Measurements from ENCODE around the gene LFNG. TPM values are rescaled to one million over a fixed set of nuclear protein-coding genes. Genes with fewer than 3 reads are reported as not detected.

Gene LFNG
- total RNA-seq, 1 experiment from 2014 or later: 2.4 TPM

GRCh38 chr7:2540133-2540532, 20.6 kb downstream of the LFNG start:
- Mint-ChIP-seq H3K27me3 (ENCODE audit: insufficient read depth, unreplicated experiment) (no peaks in the 10 kb centered on the region), H3K27ac (ENCODE audit: low read depth, unreplicated experiment) (no peak overlapping the region), H3K4me3 (ENCODE audit: unreplicated experiment) (no peak overlapping the region), H3K9me3 (ENCODE audit: unreplicated experiment) (no peaks in the 10 kb centered on the region), H3K36me3 (ENCODE audit: insufficient read depth, unreplicated experiment) (peaks cover 55% of the 10 kb centered on the region), H3K4me1 (ENCODE audit: insufficient read depth, unreplicated experiment) (no peaks in the 10 kb centered on the region)
- no peak for TF ChIP-seq CTCF (IDR thresholded peaks at IDR 0.05; ENCODE audit: unreplicated experiment)
- intact Hi-C loops (cut with micrococcal nuclease): no loop called here
- CTCF ChIA-PET: no interaction called here
- BruUV-seq (replicated peaks): no TSS peak
- POLR2A ChIA-PET: interaction anchor here (0.7 to 1.2 kb wide), 4 partner anchors 12 to 1066 kb away, joined by 3 to 5 read pairs (median 3); no protein-coding TSS in a partner anchor
- DNase-seq (ENCODE audit: unreplicated experiment): no peak

GRCh38 chr7:2540641-2541051, 21.1 kb downstream of the LFNG start:
- no peaks in the 10 kb centered on the region for H3K27me3 Mint-ChIP-seq (ENCODE audit: insufficient read depth, unreplicated experiment)
- no peak for DNase-seq (ENCODE audit: unreplicated experiment)
- no peak for TF ChIP-seq CTCF (IDR thresholded peaks at IDR 0.05; ENCODE audit: unreplicated experiment)
- peaks cover 56% of the 10 kb centered on the region for H3K36me3 Mint-ChIP-seq (ENCODE audit: insufficient read depth, unreplicated experiment)
- BruUV-seq (replicated peaks): no TSS peak
- ChIA-PET CTCF (interaction anchor here (0.6 kb wide), 1 partner anchor 78 kb away, joined by 3 read pairs; no protein-coding TSS in a partner anchor), POLR2A (interaction anchor here (1.1 kb wide), 1 partner anchor 17 kb away, joined by 3 read pairs; no protein-coding TSS in a partner anchor)
- H3K9me3 Mint-ChIP-seq (ENCODE audit: unreplicated experiment): no peaks in the 10 kb centered on the region
- no peaks in the 10 kb centered on the region for H3K4me1 Mint-ChIP-seq (ENCODE audit: insufficient read depth, unreplicated experiment)
- intact Hi-C loops (cut with micrococcal nuclease): no loop called here
- no peak overlapping the region for H3K4me3 Mint-ChIP-seq (ENCODE audit: unreplicated experiment)
- H3K27ac Mint-ChIP-seq (ENCODE audit: low read depth, unreplicated experiment): no peak overlapping the region

GRCh38 chr7:2541291-2542010, 21.9 kb downstream of the LFNG start:
- H3K4me3 Mint-ChIP-seq (ENCODE audit: unreplicated experiment): no peak overlapping the region
- H3K9me3 Mint-ChIP-seq (ENCODE audit: unreplicated experiment): no peaks in the 10 kb centered on the region
- TF ChIP-seq CTCF (IDR thresholded peaks at IDR 0.05; ENCODE audit: unreplicated experiment): no peak
- ChIA-PET CTCF (interaction anchor here (0.6 kb wide), 2 partner anchors 77 to 93 kb away, joined by 3 read pairs; no protein-coding TSS in a partner anchor), POLR2A (interaction anchor here (0.8 kb wide), 1 partner anchor 187 kb away, joined by 3 read pairs; no protein-coding TSS in a partner anchor)
- intact Hi-C loops (cut with micrococcal nuclease): no loop called here
- H3K36me3 Mint-ChIP-seq (ENCODE audit: insufficient read depth, unreplicated experiment): peaks cover 64% of the 10 kb centered on the region
- H3K27me3 Mint-ChIP-seq (ENCODE audit: insufficient read depth, unreplicated experiment): no peaks in the 10 kb centered on the region
- H3K4me1 Mint-ChIP-seq (ENCODE audit: insufficient read depth, unreplicated experiment): no peaks in the 10 kb centered on the region
- BruUV-seq (replicated peaks): no TSS peak
- no peak overlapping the region for H3K27ac Mint-ChIP-seq (ENCODE audit: low read depth, unreplicated experiment)
- no peak for DNase-seq (ENCODE audit: unreplicated experiment)

GRCh38 chr7:2542011-2542915, 22.7 kb downstream of the LFNG start:
- ChIA-PET CTCF (interaction anchor here (0.7 kb wide), 1 partner anchor 76 kb away, joined by 4 read pairs; no protein-coding TSS in a partner anchor), POLR2A (no interaction called here)
- peaks cover 72% of the 10 kb centered on the region for H3K36me3 Mint-ChIP-seq (ENCODE audit: insufficient read depth, unreplicated experiment)
- no peaks in the 10 kb centered on the region for H3K9me3 Mint-ChIP-seq (ENCODE audit: unreplicated experiment)
- DNase-seq (ENCODE audit: unreplicated experiment): no peak
- BruUV-seq (replicated peaks): no TSS peak
- H3K4me1 Mint-ChIP-seq (ENCODE audit: insufficient read depth, unreplicated experiment): no peaks in the 10 kb centered on the region
- intact Hi-C loops (cut with micrococcal nuclease): no loop called here
- no peaks in the 10 kb centered on the region for H3K27me3 Mint-ChIP-seq (ENCODE audit: insufficient read depth, unreplicated experiment)
- H3K27ac Mint-ChIP-seq (ENCODE audit: low read depth, unreplicated experiment): no peak overlapping the region
- H3K4me3 Mint-ChIP-seq (ENCODE audit: unreplicated experiment): no peak overlapping the region
- TF ChIP-seq CTCF (IDR thresholded peaks at IDR 0.05; ENCODE audit: unreplicated experiment): no peak

Measured in MCF 10A (cell line).